ENCODE data around the gene PLEKHA4.
"Not testable (repeated sequence)": the region's sequence is repeated elsewhere in the genome, so short reads cannot be mapped to it uniquely, and the experiment has no call there.

Gene PLEKHA4

GRCh38 chr19:48867123-48867745 lies 1.2 kb downstream of the PLEKHA4 start:
- no peak for DNase-seq (ENCODE audit: low read depth in 3 of 3)

GRCh38 chr19:48866692-48867091 lies 1.7 kb downstream of the PLEKHA4 start:
- DNase-seq (ENCODE audit: low read depth in 3 of 3), result no peak

DNA sequence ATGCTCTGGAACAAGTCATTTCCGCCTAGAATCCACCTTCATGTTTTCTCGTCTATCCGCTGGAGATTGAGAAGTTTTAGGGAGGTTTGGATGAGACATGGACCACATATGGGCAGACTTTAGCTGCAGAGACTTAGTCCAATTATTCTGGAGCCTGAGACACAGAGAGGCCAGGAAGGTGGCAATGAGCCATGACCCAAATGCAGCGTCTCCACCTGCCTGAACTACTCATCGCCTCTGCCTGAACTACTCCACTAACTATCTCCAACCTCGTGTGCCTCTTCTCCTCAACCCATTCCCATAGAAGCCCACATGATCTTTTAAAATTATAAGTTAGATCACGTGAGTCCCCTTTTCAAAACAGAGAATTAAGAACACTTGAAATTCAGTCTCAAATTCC lies 5.6 kb downstream of the PLEKHA4 start:
- DNase-seq (ENCODE audit: low read depth in 3 of 3), result no peak

- no peak for DNase-seq (ENCODE audit: low read depth in 3 of 3)
Measured at GRCh38 chr19:48861313-48861712, 7.1 kb downstream of the PLEKHA4 start.

- DNase-seq (ENCODE audit: low read depth in 3 of 3), result no peak
Measured at GRCh38 chr19:48859711-48860572, 8.5 kb downstream of the PLEKHA4 start.

DNA sequence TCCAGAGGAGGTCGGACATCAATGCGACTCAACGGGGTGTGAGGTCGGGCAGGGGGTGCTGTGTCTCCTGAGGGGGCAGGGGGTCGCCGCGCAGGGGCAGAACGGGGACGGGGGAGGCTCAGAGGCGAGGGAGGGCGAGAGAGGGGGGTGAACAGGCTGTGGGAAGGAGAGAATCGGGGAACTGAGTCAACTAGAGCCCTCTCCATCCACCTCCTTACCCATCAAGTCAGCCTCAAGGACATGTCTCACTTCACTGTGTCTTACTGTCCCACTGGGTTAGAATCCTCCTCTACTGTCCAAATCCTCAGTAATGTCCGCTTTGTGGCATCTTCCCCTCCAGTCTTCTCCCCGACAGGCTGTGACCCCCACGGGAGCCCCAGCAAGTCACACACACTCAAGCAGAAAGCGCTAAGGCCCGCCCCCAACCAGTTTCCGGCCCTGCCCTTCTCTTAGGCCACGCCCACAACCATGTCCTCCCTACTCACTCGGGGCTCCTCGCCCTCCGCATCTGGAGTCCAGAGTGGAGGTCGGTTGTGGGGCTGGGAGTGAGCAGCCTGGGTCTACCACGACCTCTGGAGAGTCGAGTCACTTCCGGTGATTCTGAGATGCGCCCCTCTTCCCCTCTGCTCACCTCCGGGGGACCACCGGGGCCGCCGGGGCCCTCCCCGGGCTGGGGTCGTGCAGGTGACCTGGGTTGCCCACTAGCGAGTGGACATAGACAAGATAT lies 9.3 kb downstream of the PLEKHA4 start:
- DNase-seq (ENCODE audit: low read depth in 3 of 3), result peak in 2 of 3 experiments; percentile 60 to 70

GRCh38 chr19:48856921-48857320 lies 11.5 kb downstream of the PLEKHA4 start:
- DNase-seq (ENCODE audit: low read depth in 3 of 3), result no peak

- no peak for DNase-seq (ENCODE audit: low read depth in 3 of 3)
Measured at GRCh38 chr19:48854103-48854502, 14.3 kb downstream of the PLEKHA4 start.

DNA sequence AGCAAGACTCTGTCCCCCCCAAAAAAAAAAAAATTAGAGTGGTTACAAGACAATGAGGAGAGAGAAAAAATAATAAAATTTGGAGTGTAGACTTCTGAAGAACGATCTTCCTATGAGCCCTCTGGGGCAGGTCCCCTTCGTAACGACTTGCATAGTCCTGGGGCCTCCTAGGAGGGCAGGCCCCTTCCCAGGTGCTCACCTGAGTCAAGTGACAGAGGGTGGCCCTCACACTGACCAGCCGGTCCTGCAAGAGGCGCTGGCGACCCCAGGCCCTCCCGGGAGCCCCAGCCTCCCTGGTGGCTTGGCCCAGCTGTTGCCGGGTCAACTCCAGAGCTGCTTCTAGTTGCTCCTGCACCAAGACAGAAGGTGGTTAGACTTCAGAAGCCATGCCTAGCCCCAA lies 14.9 kb downstream of the PLEKHA4 start:
- DNase-seq (ENCODE audit: low read depth in 3 of 3), result no peak

- DNase-seq (ENCODE audit: low read depth in 3 of 3), result no peak
Measured at GRCh38 chr19:48852292-48852691, 16.1 kb downstream of the PLEKHA4 start.

GRCh38 chr19:48846659-48847058 lies 21.8 kb downstream of the PLEKHA4 start:
- not testable (repeated sequence) for DNase-seq (ENCODE audit: low read depth in 3 of 3)

DNA sequence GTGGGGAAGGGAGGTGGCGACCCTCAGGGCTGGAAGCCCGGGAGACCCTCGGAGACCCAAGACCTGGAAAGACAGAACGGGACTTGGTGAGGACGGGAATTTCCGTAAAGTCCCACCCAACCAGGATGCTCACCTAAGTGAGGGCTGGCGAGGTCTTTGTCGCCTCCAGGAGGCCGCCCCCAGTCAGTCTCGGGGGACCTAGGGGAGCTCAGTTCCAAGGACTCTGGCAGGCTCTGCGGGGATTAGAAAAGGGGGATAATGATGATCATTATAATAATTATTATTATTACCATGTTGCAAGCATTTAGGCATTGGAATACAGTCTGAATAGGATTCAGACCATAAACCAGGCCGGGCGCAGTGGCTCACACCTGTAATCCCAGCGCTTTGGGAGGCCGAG lies 23.0 kb downstream of the PLEKHA4 start:
- DNase-seq (ENCODE audit: low read depth in 3 of 3), result no peak

- DNase-seq (ENCODE audit: low read depth in 3 of 3), result no peak
Measured at GRCh38 chr19:48844472-48844871, 23.9 kb downstream of the PLEKHA4 start.

GRCh38 chr19:48842789-48843162 lies 25.6 kb downstream of the PLEKHA4 start:
- DNase-seq (ENCODE audit: low read depth in 3 of 3), result peak in 1 of 3 experiments; percentile 11

- no peak for DNase-seq (ENCODE audit: low read depth in 3 of 3)
Measured at GRCh38 chr19:48841571-48841970, 26.8 kb downstream of the PLEKHA4 start.

DNA sequence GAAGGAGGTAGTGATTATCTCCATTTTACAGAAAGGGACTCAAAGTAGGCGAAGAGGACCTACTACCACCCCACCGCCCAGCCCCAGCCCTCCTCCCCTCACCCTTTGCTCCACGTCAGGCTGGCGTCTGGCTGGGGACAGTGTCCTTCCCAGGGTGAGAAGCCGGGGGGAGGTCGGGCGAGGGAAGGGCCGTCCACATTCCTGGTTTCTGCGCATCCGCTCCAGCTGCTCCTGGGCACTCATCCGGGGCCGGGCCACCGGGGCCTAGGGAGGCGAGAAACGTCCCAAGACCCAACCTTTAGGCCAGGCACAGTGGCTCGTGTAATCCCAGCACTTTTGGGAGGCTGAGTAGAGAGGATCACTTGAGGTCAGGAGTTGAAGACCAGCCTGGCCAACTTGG lies 27.4 kb downstream of the PLEKHA4 start:
- DNase-seq (ENCODE audit: low read depth in 3 of 3), result no peak

- no peak for DNase-seq (ENCODE audit: low read depth in 3 of 3)
Measured at GRCh38 chr19:48837687-48838086, 30.7 kb downstream of the PLEKHA4 start.

- DNase-seq (ENCODE audit: low read depth in 3 of 3), result peak; percentile 36 to 51 (median 49)
Measured at GRCh38 chr19:48837051-48837524, 31.3 kb downstream of the PLEKHA4 start.

- DNase-seq (ENCODE audit: low read depth in 3 of 3), result no peak
Measured at GRCh38 chr19:48836089-48837017, 32.1 kb downstream of the PLEKHA4 start, which contains the start of gene HSD17B14. Gene HSD17B14 (minus strand): TSS chr19:48836491. CDS start chr19:48836411, 80 bp downstream.

DNA sequence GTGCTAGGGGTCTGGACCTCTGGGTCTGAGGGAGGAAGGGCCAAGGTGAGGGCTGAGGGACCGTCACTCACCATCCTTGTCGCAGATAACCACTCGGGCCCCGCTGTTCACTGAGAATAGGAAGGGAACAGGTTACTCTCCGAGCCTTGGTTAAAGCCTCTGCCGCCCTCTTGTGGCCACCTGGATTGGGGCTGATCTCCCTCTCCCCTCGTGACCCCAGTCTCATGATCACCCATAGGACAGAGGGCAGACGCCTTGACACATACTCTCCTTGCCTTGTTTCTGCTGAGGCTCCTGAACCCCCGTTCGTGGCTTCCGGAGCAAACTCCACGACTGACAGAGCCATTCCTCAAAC lies 32.7 kb downstream of the PLEKHA4 start:
- peak; percentile 84 to 91 (median 89) for DNase-seq (ENCODE audit: low read depth in 3 of 3)

DNA sequence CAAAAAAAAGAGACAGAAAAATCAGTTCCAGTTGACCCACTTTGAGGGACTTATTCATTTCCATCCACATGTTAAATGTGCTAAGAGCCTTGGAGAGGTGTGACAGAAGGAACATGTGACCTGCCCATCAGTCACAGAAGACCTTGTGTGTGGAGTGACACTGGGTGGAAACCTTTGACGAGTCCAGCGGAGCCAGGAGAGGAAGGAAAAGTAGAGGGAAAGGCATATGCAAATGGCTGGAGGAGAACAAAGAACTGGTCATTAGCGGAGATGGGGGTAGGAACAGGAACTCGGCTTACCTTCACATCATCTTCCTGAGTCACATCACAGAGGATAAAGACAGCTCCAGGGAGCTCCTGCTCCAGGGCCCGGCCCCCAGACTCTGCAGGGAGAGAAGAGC lies 34.4 kb downstream of the PLEKHA4 start:
- DNase-seq (ENCODE audit: low read depth in 3 of 3), result no peak

All from stimulated activated CD4-positive, alpha-beta T cell treated with anti-CD3 and anti-CD28 coated beads, TNF-alpha, amount 100 ng/mL, for 4 hours (primary cell).